PC-9 (cell line): Measurements from ENCODE around the gene TEKT2. TPM values are rescaled to one million over a fixed set of nuclear protein-coding genes. Genes with fewer than 3 reads are reported as not detected.

ENCODE experiments used
- BruUV-seq: library from RNA; stranded (reverse); fragments of 400-500 nt; replicated peaks from 2 replicates; lab custom pipeline; 2021; lab: Mats Ljungman, UMichigan
- CTCF ChIA-PET: fragments of 300-600 bp; sonication (Branson Sonifier 250); formaldehyde crosslinking; loops from one replicate; lab custom pipeline; 2022; ENCODE audit warnings: antibody characterized with exemption; lab: Charles Lee
- POLR2A ChIA-PET: fragments of 300-600 bp; sonication (Branson Sonifier 250); formaldehyde crosslinking; loops from one replicate; lab custom pipeline; 2022; ENCODE audit warnings: antibody characterized with exemption; ENCODE audit not compliant: unreplicated experiment; lab: Charles Lee
- DNase-seq, 2 experiments: peaks; one replicate each; pipeline versions ENCODE4 v3.0.0 to v3.0.0-alpha.2; 2015 to 2022; ENCODE audit warnings: mixed read lengths in 1 of 2
- H2AFZ ChIP-seq: fragments of 200-600 bp; sonication (generic); 2 replicates; pipeline ENCODE4 v1.8.1; 2017; ENCODE audit warnings: antibody characterized with exemption
- H3F3A ChIP-seq: fragments of 200-600 bp; sonication (generic); 2 replicates; pipeline ENCODE4 v1.8.1; 2017; ENCODE audit warnings: antibody characterized with exemption, mild to moderate bottlenecking, low read depth; ENCODE audit not compliant: insufficient read depth
- H3K27ac ChIP-seq: fragments of 200-600 bp; sonication (generic); 2 replicates; pipeline ENCODE4 v1.6.1; 2016; ENCODE audit warnings: mixed run types
- H3K27me3 ChIP-seq: fragments of 200-600 bp; sonication (generic); 2 replicates; pipeline ENCODE4 v1.6.1; 2016; ENCODE audit warnings: low read depth, mixed run types; ENCODE audit not compliant: insufficient read depth
- H3K36me3 ChIP-seq: fragments of 200-600 bp; sonication (generic); 2 replicates; pipeline ENCODE4 v1.6.1; 2016; ENCODE audit warnings: low read depth, mixed run types
- H3K4me1 ChIP-seq: fragments of 200-600 bp; sonication (generic); replicated peaks from 2 replicates; pipeline ENCODE4 v1.6.1; 2016; ENCODE audit warnings: mixed run types; ENCODE audit not compliant: insufficient read depth
- H3K4me2 ChIP-seq: fragments of 200-600 bp; sonication (generic); 2 replicates; pipeline ENCODE4 v1.6.1; 2017; ENCODE audit warnings: mixed run types
- H3K4me3 ChIP-seq: fragments of 200-600 bp; sonication (generic); 2 replicates; pipeline ENCODE4 v1.6.1; 2016; ENCODE audit warnings: mixed run types
- H3K79me2 ChIP-seq: fragments of 200-600 bp; sonication (generic); 2 replicates; pipeline ENCODE4 v1.6.1; 2017; ENCODE audit warnings: low read depth, mixed run types
- H3K9me2 ChIP-seq: fragments of 200-600 bp; sonication (generic); 2 replicates; pipeline ENCODE4 v1.8.1; 2017; ENCODE audit warnings: mild to moderate bottlenecking; ENCODE audit not compliant: insufficient read depth
- H3K9me3 ChIP-seq: fragments of 200-600 bp; sonication (generic); 2 replicates; pipeline ENCODE4 v1.8.1; 2016; ENCODE audit warnings: low read depth; ENCODE audit not compliant: insufficient read depth
- H4K20me1 ChIP-seq: fragments of 200-600 bp; sonication (generic); 2 replicates; pipeline ENCODE4 v1.8.1; 2017; ENCODE audit not compliant: insufficient read depth
- EZH2 ChIP-seq: fragments of 200-600 bp; sonication (generic); IDR thresholded peaks from 2 replicates; pipeline ENCODE4 v1.8.0; 2017; ENCODE audit warnings: antibody characterized with exemption, low read depth
- intact Hi-C: fragments of 100-400 bp; cut with micrococcal nuclease; formaldehyde crosslinking; loops from one replicate; pipeline ENCODE4 v1.10.0; 2022; ENCODE audit not compliant: unreplicated experiment
- total RNA-seq: library from RNA; stranded (reverse); gene quantifications from 2 replicates; pipeline ENCODE4 v1.2.3, GENCODE V29; 2021
- TF ChIP-seq, protein P1 (sequence below): fragments of 200-600 bp; sonication (generic); conservative IDR thresholded peaks from 2 replicates; pipeline ENCODE4 v1.6.1; 2017; ENCODE audit warnings: mixed run types, antibody characterized with exemption, mild to moderate bottlenecking, moderate library complexity

Gene TEKT2
- total RNA-seq, 1 experiment from 2014 or later, result 1.1 TPM

GRCh38 chr1:36093929-36094328 is 10.0 kb downstream of the TEKT2 start:
- Histone ChIP-seq H3K4me2 (no peak overlapping the region), H3K4me3 (no peak overlapping the region), H3K79me2 (peaks cover 26% of the 10 kb centered on the region), H3K36me3 (peaks cover 26% of the 10 kb centered on the region), H2AFZ (no peak overlapping the region), H3K27me3 (no peaks in the 10 kb centered on the region), H3K4me1 (peaks cover 6% of the 10 kb centered on the region), H3K9me2 (no peaks in the 10 kb centered on the region), H3K27ac (no peak overlapping the region), H3F3A (peaks cover 20% of the 10 kb centered on the region; the same call in 1 of the 2 replicates), H3K9me3 (no peaks in the 10 kb centered on the region), H4K20me1 (peaks cover 16% of the 10 kb centered on the region)
- DNase-seq, result no peak
- ChIA-PET POLR2A (no interaction called here), CTCF (no interaction called here)
- TF ChIP-seq, protein P1, sequence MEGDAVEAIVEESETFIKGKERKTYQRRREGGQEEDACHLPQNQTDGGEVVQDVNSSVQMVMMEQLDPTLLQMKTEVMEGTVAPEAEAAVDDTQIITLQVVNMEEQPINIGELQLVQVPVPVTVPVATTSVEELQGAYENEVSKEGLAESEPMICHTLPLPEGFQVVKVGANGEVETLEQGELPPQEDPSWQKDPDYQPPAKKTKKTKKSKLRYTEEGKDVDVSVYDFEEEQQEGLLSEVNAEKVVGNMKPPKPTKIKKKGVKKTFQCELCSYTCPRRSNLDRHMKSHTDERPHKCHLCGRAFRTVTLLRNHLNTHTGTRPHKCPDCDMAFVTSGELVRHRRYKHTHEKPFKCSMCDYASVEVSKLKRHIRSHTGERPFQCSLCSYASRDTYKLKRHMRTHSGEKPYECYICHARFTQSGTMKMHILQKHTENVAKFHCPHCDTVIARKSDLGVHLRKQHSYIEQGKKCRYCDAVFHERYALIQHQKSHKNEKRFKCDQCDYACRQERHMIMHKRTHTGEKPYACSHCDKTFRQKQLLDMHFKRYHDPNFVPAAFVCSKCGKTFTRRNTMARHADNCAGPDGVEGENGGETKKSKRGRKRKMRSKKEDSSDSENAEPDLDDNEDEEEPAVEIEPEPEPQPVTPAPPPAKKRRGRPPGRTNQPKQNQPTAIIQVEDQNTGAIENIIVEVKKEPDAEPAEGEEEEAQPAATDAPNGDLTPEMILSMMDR, result no peak
- TF ChIP-seq EZH2, result no peak
- BruUV-seq, result no TSS peak
- intact Hi-C loops, result no loop called here

- Histone ChIP-seq H3K9me2 (no peaks in the 10 kb centered on the region), H3K4me2 (no peak overlapping the region), H3K27ac (no peak overlapping the region), H3K4me1 (peaks cover 6% of the 10 kb centered on the region), H2AFZ (no peak overlapping the region), H4K20me1 (peaks cover 16% of the 10 kb centered on the region), H3K9me3 (no peaks in the 10 kb centered on the region), H3K36me3 (peaks cover 26% of the 10 kb centered on the region), H3F3A (peaks cover 20% of the 10 kb centered on the region; the same call in 1 of the 2 replicates), H3K27me3 (no peaks in the 10 kb centered on the region), H3K79me2 (peaks cover 19% of the 10 kb centered on the region), H3K4me3 (no peak overlapping the region)
- ChIA-PET POLR2A (interaction anchor here (0.5 kb wide), 1 partner anchor 355 kb away, joined by 3 read pairs; no protein-coding TSS in a partner anchor), CTCF (no interaction called here)
- no peak for DNase-seq
- TF ChIP-seq, protein P1, result no peak
- TF ChIP-seq EZH2, result no peak
- intact Hi-C loops, result no loop called here
- BruUV-seq, result no TSS peak
These were observed 10.7 kb downstream of the TEKT2 start for GRCh38 chr1:36094621-36095061.

DNA sequence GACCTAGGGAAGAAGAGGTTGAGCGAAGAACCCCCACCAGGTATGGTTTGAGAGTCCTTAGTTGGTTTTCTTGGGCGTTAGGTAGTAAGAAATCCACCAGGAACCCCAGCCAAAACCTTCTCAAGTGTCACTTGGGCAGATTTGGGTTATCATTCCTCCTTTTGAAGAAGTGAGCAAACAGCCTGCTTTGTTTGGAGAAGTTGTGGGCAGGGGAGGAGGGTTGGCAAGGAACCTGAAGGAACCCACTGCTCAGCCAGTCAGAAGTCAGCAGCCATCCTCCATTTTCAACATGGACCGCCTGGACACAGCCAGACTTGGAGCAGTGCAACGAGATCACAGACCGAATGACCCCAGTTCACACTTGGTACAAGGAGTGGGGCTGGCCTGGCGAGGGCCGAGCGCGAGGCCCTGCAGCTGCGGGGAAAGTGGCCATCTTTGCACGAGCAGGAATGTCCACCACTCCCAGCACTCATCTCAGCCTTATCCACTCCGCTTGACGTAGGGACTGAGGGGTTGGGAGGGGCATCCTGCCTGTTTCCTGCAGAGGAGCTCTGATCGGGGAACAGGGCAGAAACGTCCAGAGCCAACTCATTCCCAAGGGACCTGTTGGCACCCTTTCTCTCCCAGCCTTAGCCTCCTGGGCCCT is 12.0 kb downstream of the TEKT2 start:
- intact Hi-C loops, result no loop called here
- CTCF ChIA-PET, result interaction anchor here (0.7 kb wide), 1 partner anchor 39 kb away, joined by 3 read pairs; no protein-coding TSS in a partner anchor
- H4K20me1 ChIP-seq, result peaks cover 14% of the 10 kb centered on the region

More for the DNA sequence above, 12.0 kb downstream of the TEKT2 start:
- peaks cover 26% of the 10 kb centered on the region for H3K36me3 ChIP-seq
- no peak overlapping the region for H2AFZ ChIP-seq
- H3F3A ChIP-seq, result peaks cover 25% of the 10 kb centered on the region; the same call in 1 of the 2 replicates
- no peaks in the 10 kb centered on the region for H3K9me3 ChIP-seq
- DNase-seq, result no peak
- H3K4me1 ChIP-seq, result peaks cover 4% of the 10 kb centered on the region; the same call in 1 of the 2 replicates
- H3K4me2 ChIP-seq, result no peak overlapping the region
- no TSS peak for BruUV-seq
- H3K27ac ChIP-seq, result no peak overlapping the region
- TF ChIP-seq, protein P1, result no peak
- TF ChIP-seq EZH2, result no peak
- peaks cover 6% of the 10 kb centered on the region for H3K79me2 ChIP-seq
- POLR2A ChIA-PET, result interaction anchor here (0.6 kb wide), 1 partner anchor 391 kb away, joined by 3 read pairs; no protein-coding TSS in a partner anchor
- no peaks in the 10 kb centered on the region for H3K9me2 ChIP-seq
- H3K4me3 ChIP-seq, result no peak overlapping the region
- H3K27me3 ChIP-seq, result no peaks in the 10 kb centered on the region
